ENCODE data around the gene TMEM252. TPM values are rescaled to one million over a fixed set of nuclear protein-coding genes. Genes with fewer than 3 reads are reported as not detected.

Gene TMEM252
- total and polyA plus RNA-seq, 4 donors = not detected

DNA sequence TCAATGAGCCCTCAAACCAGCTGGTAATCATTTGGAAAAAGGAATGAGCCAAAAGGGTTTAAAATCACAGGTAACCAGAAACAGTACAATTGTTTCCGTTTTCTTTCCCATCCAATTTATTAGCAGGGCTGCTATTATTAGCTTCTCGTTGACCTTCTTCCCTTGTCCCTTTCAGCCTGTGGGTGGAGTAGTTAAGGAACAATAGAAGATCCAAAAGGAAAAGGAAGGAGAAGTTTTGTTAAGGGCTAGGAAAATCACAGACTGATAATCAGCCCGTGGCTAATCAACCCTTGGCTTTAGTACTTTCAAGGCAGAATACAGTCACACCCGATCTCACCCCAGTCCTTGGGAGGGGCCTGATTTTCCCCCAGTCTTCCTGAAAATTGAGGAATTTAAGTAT lies 38.4 kb downstream of the TMEM252 start:
- H3K4me3 ChIP-seq = no peak overlapping the region
- DNase-seq (no peak), ATAC-seq (ENCODE audit: insufficient read depth, low FRiP score) (no peak)
- 64 to 80% methylated on average over 4 of the region's 4 CpGs for WGBS, 2 donors
- H3K36me3 ChIP-seq (ENCODE audit: control insufficient read depth in 4 of 4, insufficient read depth in 4 of 4, low read length in 4 of 4) = peaks cover 0 to 38% (median 16%) of the 10 kb centered on the region in 4 donors
- peaks cover 2 to 23% (median 16%) of the 10 kb centered on the region in 5 donors for H3K4me1 ChIP-seq (ENCODE audit: control insufficient read depth in 5 of 5, insufficient read depth in 5 of 5, low read length in 5 of 5)
- no peak overlapping the region for H3K9ac ChIP-seq (ENCODE audit: insufficient read depth in 1 of 2, low read length in 2 of 2)
- no peaks in the 10 kb centered on the region for H3K27me3 ChIP-seq (ENCODE audit: control insufficient read depth in 3 of 3, insufficient read depth in 3 of 3, low read length in 2 of 3)
- no peaks in the 10 kb centered on the region for H3K9me3 ChIP-seq (ENCODE audit: control insufficient read depth in 4 of 4, insufficient read depth in 3 of 4, low read length in 3 of 4)
- H3K27ac ChIP-seq (ENCODE audit: low read depth in 1 of 2, low read length in 1 of 2) = peak overlapping the region in 1 of 2 donors; percentile 75
- TF ChIP-seq, protein P1, sequence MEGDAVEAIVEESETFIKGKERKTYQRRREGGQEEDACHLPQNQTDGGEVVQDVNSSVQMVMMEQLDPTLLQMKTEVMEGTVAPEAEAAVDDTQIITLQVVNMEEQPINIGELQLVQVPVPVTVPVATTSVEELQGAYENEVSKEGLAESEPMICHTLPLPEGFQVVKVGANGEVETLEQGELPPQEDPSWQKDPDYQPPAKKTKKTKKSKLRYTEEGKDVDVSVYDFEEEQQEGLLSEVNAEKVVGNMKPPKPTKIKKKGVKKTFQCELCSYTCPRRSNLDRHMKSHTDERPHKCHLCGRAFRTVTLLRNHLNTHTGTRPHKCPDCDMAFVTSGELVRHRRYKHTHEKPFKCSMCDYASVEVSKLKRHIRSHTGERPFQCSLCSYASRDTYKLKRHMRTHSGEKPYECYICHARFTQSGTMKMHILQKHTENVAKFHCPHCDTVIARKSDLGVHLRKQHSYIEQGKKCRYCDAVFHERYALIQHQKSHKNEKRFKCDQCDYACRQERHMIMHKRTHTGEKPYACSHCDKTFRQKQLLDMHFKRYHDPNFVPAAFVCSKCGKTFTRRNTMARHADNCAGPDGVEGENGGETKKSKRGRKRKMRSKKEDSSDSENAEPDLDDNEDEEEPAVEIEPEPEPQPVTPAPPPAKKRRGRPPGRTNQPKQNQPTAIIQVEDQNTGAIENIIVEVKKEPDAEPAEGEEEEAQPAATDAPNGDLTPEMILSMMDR (IDR thresholded peaks at IDR 0.05; ENCODE audit: control extremely low read depth, extremely low read depth) = no peak

DNA sequence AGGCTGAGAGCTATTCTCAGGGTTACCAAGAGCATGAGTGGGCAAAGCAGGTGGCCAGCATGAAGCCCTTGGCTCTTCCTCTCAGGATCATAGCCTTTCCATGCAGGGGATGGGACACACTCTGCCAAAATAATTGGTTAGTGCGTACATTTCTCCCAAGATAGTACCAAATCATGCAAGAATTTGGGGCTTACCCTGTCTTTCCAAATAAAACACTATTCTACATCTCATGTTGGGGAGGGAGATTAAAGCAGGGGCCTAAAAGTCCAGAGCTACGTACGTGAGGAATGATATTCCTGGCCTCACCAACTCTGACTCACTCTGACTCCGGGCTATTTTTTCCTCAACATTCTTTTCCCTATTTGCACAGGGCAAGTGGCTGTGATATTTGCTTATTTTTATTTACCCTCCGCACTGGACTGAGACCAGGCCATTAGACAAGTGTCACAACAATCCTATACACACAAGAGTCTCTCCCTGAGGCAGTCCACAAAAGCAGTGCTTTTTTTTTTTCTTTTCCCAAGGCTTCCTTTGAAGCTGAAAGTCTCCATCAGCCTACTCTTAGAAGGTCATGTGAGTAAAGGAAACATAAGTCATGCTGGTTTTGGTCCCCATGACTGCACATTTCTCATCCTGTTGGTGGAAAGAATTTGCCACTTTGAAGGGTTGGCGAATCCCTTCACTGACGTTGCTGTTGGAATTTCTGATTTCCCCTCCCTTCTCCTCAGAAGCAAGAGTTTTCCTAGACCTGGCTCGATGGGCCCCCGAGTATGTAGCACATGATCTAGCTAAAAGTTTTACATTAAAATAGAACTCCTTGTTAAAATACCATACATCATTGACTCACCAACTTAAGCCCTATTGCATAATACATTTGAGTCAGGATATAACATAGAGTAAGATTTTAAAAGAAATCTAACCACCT lies 40.0 kb downstream of the TMEM252 start:
- Histone ChIP-seq H3K36me3 (ENCODE audit: control insufficient read depth in 4 of 4, insufficient read depth in 4 of 4, low read length in 4 of 4) (peaks cover 0 to 40% (median 16%) of the 10 kb centered on the region in 4 donors), H3K9me3 (ENCODE audit: control insufficient read depth in 4 of 4, insufficient read depth in 3 of 4, low read length in 3 of 4) (no peaks in the 10 kb centered on the region), H3K27ac (ENCODE audit: low read depth in 1 of 2, low read length in 1 of 2) (peak overlapping the region; percentile 66 to 89), H3K4me1 (ENCODE audit: control insufficient read depth in 5 of 5, insufficient read depth in 5 of 5, low read length in 5 of 5) (peaks cover 2 to 25% (median 6%) of the 10 kb centered on the region in 5 donors), H3K4me3 (no peak overlapping the region), H3K27me3 (ENCODE audit: control insufficient read depth in 3 of 3, insufficient read depth in 3 of 3, low read length in 2 of 3) (no peaks in the 10 kb centered on the region), H3K9ac (ENCODE audit: insufficient read depth in 1 of 2, low read length in 2 of 2) (no peak overlapping the region)
- DNase-seq (peak in 1 of 3 donors; percentile 25), ATAC-seq (ENCODE audit: insufficient read depth, low FRiP score) (peak; percentile 64)
- TF ChIP-seq, protein P1 (IDR thresholded peaks at IDR 0.05; ENCODE audit: control extremely low read depth, extremely low read depth) = no peak
- WGBS, 2 donors = 62 to 78% methylated on average over 9 of the region's 9 CpGs

DNA sequence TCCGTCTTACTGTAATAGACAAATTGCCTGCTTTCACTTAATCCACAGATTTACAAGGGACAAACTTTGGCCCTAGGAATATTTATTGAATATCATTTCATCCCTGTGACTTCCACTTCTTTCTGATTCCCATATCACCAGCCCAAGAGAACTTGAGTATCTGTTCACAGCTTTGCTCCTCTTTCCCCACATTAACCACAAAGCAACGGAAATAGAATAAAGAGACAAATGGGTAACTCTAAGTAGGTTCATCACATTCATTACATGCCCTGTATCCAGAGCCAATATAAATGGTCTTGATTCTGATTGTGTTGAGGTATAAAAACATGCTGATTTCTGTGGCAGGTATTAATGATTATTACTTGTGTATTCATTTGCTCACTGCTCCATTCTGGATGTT lies 41.9 kb downstream of the TMEM252 start:
- 72 to 80% methylated on average over 2 of the region's 2 CpGs for WGBS, 2 donors
- H3K27ac ChIP-seq (ENCODE audit: low read depth in 1 of 2, low read length in 1 of 2) = peak overlapping the region in 1 of 2 donors; percentile 3

More for the DNA sequence above, 41.9 kb downstream of the TMEM252 start:
- Histone ChIP-seq H3K9me3 (ENCODE audit: control insufficient read depth in 4 of 4, insufficient read depth in 3 of 4, low read length in 3 of 4) (no peaks in the 10 kb centered on the region), H3K36me3 (ENCODE audit: control insufficient read depth in 4 of 4, insufficient read depth in 4 of 4, low read length in 4 of 4) (peaks cover 0 to 27% (median 16%) of the 10 kb centered on the region in 4 donors), H3K27me3 (ENCODE audit: control insufficient read depth in 3 of 3, insufficient read depth in 3 of 3, low read length in 2 of 3) (no peaks in the 10 kb centered on the region), H3K9ac (ENCODE audit: insufficient read depth in 1 of 2, low read length in 2 of 2) (no peak overlapping the region), H3K4me1 (ENCODE audit: control insufficient read depth in 5 of 5, insufficient read depth in 5 of 5, low read length in 5 of 5) (peaks cover 0 to 29% (median 2%) of the 10 kb centered on the region in 5 donors), H3K4me3 (no peak overlapping the region)
- ATAC-seq (ENCODE audit: insufficient read depth, low FRiP score) (no peak), DNase-seq (no peak)
- TF ChIP-seq, protein P1 (IDR thresholded peaks at IDR 0.05; ENCODE audit: control extremely low read depth, extremely low read depth) = no peak
